Measurements from ENCODE around the gene ARID1A. TPM values are rescaled to one million over a fixed set of nuclear protein-coding genes. Genes with fewer than 3 reads are reported as not detected.

The ARID1A gene
- total RNA-seq, 4 donors from 2014 or later: 43.4 to 72.0 (median 53.1) TPM

DNA sequence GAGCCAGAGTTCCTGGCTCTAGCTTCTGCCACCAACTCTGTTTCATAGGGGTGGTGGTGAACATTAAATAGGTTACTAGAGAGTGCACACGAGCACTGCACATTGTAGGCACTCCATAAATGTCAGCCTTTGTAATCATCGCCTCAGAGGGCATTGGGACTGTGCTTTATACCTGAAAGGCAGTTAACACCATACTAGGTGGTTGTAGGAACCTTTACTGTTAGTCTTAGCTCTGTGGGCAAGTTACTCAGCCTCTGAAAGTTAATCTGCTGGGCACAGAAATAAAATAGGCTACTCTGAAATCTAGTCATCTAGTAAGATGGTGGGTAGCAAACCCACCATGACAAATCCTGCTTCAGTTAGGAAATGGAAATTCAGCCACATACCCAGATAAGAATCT, 37.6 kb downstream of the ARID1A start:
- Histone ChIP-seq H3K4me1 (peaks cover 0 to 11% (median 0%) of the 10 kb centered on the region in 4 donors), H3K9me3 (no peaks in the 10 kb centered on the region), H3K36me3 (peaks cover 0 to 71% (median 32%) of the 10 kb centered on the region in 4 donors), H3K27ac (no peak overlapping the region), H3K27me3 (no peaks in the 10 kb centered on the region), H3K4me3 (no peak overlapping the region)
- 78 to 86% methylated on average over 2 of the region's 2 CpGs for WGBS, 2 donors (ENCODE audit: low coverage in 1 of 2)
- TF ChIP-seq POLR2A (IDR thresholded peaks at IDR 0.05) (no peak), POLR2AphosphoS5 (IDR thresholded peaks at IDR 0.05) (no peak), EP300 (IDR thresholded peaks at IDR 0.05; ENCODE audit: low read depth) (no peak)
- TF ChIP-seq, protein P1, sequence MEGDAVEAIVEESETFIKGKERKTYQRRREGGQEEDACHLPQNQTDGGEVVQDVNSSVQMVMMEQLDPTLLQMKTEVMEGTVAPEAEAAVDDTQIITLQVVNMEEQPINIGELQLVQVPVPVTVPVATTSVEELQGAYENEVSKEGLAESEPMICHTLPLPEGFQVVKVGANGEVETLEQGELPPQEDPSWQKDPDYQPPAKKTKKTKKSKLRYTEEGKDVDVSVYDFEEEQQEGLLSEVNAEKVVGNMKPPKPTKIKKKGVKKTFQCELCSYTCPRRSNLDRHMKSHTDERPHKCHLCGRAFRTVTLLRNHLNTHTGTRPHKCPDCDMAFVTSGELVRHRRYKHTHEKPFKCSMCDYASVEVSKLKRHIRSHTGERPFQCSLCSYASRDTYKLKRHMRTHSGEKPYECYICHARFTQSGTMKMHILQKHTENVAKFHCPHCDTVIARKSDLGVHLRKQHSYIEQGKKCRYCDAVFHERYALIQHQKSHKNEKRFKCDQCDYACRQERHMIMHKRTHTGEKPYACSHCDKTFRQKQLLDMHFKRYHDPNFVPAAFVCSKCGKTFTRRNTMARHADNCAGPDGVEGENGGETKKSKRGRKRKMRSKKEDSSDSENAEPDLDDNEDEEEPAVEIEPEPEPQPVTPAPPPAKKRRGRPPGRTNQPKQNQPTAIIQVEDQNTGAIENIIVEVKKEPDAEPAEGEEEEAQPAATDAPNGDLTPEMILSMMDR (IDR thresholded peaks at IDR 0.05): no peak
- in situ Hi-C loops (cut with MboI; ENCODE audit: low pct_ligation_motif_present in 1 of 4, low pct_unique_long_range_greater_than_20kb in 1 of 4, low sequenced_read_pairs in 3 of 4) (no loop called here), intact Hi-C loops (cut with DNase I; ENCODE audit: low total_unique reads) (no loop called here)
- DNase-seq: no peak

DNA sequence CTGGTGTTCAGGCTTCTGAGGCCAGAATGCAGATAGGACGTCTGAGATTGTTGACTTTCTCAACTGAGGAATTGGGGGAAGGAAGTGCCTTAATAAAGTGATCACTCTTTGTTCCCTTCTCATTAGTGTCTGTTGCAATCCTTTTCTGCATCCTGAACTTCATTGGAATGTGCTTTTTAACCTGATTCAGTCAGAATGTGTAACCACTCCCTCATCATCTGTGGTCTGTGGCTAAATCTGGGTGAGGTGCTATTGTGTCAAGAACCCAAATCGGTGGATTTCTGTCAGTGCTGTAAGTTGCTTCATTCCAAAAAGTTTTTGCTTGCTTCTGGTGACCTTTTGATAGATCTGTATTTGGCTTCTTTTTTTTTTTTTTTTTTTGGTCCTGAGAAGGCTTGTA, 38.2 kb downstream of the ARID1A start:
- in situ Hi-C loops (cut with MboI; ENCODE audit: low pct_ligation_motif_present in 1 of 4, low pct_unique_long_range_greater_than_20kb in 1 of 4, low sequenced_read_pairs in 3 of 4): no loop called here
- H3K4me3 ChIP-seq: no peak overlapping the region
- 44 to 58% methylated on average over 2 of the region's 2 CpGs for WGBS, 2 donors (ENCODE audit: low coverage in 1 of 2)

DNA sequence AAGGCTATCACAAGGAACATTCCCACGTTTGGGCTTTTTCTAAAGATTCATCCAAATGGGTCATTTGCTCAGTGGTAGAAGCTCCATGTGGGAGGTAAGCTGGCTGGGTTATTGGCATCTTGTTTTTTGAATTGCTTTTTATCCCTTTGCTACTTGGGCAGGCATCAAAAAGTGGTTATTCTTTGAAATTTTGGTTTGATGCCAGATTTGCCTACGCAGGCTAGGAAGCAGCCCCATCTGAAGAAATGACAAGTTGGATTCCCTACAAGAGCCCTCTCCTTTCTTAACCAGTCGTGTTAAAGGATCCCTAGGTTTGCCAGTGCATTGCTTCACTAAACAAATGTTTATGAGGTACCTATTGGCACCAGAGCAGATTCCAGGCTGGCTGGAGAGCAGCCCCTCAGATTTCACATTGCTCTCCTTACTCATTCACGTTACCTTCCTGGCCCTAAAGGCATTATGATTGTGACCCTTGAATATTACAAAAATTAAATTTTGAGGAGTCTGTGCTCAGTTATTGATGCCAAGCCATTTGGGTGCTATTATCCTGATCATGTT, 38.8 kb downstream of the ARID1A start:
- Histone ChIP-seq H3K4me1 (peaks cover 0 to 18% (median 4%) of the 10 kb centered on the region in 4 donors), H3K9me3 (no peaks in the 10 kb centered on the region), H3K4me3 (no peak overlapping the region), H3K27ac (no peak overlapping the region), H3K27me3 (no peaks in the 10 kb centered on the region), H3K36me3 (peaks cover 0 to 69% (median 32%) of the 10 kb centered on the region in 4 donors)
- in situ Hi-C loops (cut with MboI; ENCODE audit: low pct_ligation_motif_present in 1 of 4, low pct_unique_long_range_greater_than_20kb in 1 of 4, low sequenced_read_pairs in 3 of 4) (no loop called here), intact Hi-C loops (cut with DNase I; ENCODE audit: low total_unique reads) (no loop called here)
- DNase-seq: no peak
- WGBS, 2 donors (ENCODE audit: low coverage in 1 of 2): 67 to 69% methylated on average over 2 to 4 of the region's 4 CpGs
- TF ChIP-seq EP300 (IDR thresholded peaks at IDR 0.05; ENCODE audit: low read depth) (no peak), POLR2AphosphoS5 (IDR thresholded peaks at IDR 0.05) (no peak), POLR2A (IDR thresholded peaks at IDR 0.05) (no peak)
- TF ChIP-seq, protein P1 (IDR thresholded peaks at IDR 0.05): no peak

More for the DNA sequence above, 38.2 kb downstream of the ARID1A start:
- TF ChIP-seq EP300 (IDR thresholded peaks at IDR 0.05; ENCODE audit: low read depth) (no peak), POLR2AphosphoS5 (IDR thresholded peaks at IDR 0.05) (no peak), POLR2A (IDR thresholded peaks at IDR 0.05) (no peak)
- TF ChIP-seq, protein P1 (IDR thresholded peaks at IDR 0.05): no peak
- peaks cover 0 to 12% (median 0%) of the 10 kb centered on the region in 4 donors for H3K4me1 ChIP-seq
- H3K27me3 ChIP-seq: no peaks in the 10 kb centered on the region
- no peak overlapping the region for H3K27ac ChIP-seq
- intact Hi-C loops (cut with DNase I; ENCODE audit: low total_unique reads): no loop called here
- H3K9me3 ChIP-seq: no peaks in the 10 kb centered on the region
- DNase-seq: no peak
- H3K36me3 ChIP-seq: peaks cover 0 to 71% (median 32%) of the 10 kb centered on the region in 4 donors

DNA sequence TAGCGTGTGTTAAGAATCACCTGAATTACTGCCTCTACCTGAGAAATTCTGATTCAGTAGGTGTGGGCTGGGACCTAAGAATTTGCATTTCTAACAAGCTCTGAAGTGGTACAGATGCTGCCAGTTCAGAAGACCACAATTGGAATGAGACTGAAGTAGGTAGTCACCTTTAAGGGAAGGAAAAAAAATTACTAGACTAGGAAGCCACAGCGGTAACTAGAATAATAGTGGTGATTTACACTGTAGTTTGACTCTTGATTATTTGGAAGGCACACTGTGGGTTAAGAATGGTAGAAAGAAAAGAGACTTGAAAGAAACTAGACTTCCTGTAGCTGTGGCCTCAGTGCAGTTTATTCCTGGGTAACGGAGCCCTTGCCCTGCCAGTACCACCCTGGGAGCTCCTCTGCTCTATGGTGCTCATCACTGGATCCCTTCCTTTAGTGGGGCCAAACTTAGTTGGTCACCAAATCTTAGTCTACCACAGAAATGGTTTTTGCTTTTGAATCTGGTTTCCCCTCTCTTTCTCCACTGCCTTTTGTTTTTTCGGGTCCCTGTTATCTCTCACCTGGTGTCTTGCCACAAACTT, 43.6 kb downstream of the ARID1A start:
- Histone ChIP-seq H3K4me3 (no peak overlapping the region), H3K4me1 (peaks cover 4 to 44% (median 18%) of the 10 kb centered on the region in 4 donors), H3K36me3 (peaks cover 0 to 29% (median 13%) of the 10 kb centered on the region in 4 donors)

More for the DNA sequence above, 43.6 kb downstream of the ARID1A start:
- peak overlapping the region in 3 of 4 donors; percentile 14 to 46 (median 35) for H3K27ac ChIP-seq
- no peak for DNase-seq
- in situ Hi-C loops (cut with MboI; ENCODE audit: low pct_ligation_motif_present in 1 of 4, low pct_unique_long_range_greater_than_20kb in 1 of 4, low sequenced_read_pairs in 3 of 4): no loop called here
- no peaks in the 10 kb centered on the region for H3K27me3 ChIP-seq
- TF ChIP-seq, protein P1 (IDR thresholded peaks at IDR 0.05): no peak
- no peak for TF ChIP-seq POLR2A (IDR thresholded peaks at IDR 0.05)
- WGBS, 2 donors (ENCODE audit: low coverage in 1 of 2): 74 to 92% methylated on average over 4 of the region's 4 CpGs
- no peaks in the 10 kb centered on the region for H3K9me3 ChIP-seq
- intact Hi-C loops (cut with DNase I; ENCODE audit: low total_unique reads): no loop called here
